Activated CD4-positive, CD25-positive, alpha-beta regulatory T cell (primary cell): ENCODE results near the gene XRCC1.
"Not testable (repeated sequence)": the region's sequence is repeated elsewhere in the genome, so short reads cannot be mapped to it uniquely, and the experiment has no call there.

Experiments used
- DNase-seq, 4 experiments: peaks; one replicate each; lab custom pipeline; 2025; lab: John Stamatoyannopoulos, UW

XRCC1 gene

DNA sequence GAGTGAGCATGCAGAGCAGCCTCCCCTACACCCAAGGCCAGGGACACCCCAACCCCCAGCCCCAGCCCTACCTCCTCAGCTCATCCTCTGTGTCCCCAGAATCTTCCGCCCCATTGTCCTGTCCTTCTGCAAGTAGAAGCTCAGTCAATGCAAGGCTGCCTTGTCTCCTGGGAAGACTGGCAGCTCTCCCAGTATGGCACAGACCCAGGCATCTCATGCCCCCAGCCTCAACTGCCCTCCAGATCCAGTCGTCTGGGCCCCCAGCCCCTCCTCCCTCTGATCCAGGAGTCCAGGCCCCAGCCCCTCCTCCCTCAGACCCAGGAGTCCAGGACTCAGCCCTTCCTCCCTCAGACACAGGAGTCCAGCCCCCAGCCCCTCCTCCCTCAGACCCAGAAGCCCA, 29.3 kb downstream of the XRCC1 start:
- no peak for DNase-seq

DNA sequence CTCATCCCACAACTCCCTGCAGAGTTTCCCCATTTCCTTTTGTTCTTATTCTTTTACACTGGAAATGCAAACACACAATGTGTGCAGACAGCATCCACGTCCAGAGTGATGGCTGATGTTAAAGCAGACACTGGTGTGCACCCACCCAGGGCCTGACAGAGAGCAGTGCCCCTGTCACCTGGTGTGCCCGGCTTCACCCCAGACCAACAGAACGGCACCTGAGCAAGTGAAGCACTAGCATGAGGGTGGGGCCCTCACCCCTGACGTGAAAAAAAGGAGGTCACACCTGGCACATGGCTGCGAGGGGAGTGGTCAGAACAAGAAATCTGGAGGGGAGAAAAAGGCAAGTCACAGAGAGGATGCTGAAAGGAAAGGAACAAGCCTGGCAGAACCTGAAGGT, 30.1 kb downstream of the XRCC1 start:
- no peak for DNase-seq

GRCh38 chr19:43544077-43544476, 31.2 kb downstream of the XRCC1 start:
- DNase-seq, result no peak

GRCh38 chr19:43541920-43542650, 33.2 kb downstream of the XRCC1 start:
- DNase-seq, result no peak

DNA sequence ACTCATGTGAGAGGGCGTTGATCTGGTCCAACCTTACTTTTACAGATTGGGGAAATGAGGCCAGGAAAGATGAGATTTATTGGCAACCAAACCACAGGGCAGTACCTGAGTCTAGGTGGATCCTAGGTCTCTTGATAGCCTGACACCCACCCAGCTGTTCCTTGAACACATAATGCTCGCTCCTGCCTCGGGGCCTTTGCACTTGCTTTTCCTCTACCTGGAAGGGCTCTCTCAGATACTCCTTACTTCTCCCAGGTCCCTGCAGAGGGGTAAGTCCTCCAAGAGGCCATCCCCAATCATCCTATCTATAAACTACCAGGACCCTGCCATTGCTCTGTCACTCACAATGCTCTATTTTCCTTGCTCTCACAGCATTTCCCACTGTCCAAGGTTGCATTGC, 34.9 kb downstream of the XRCC1 start:
- DNase-seq, result no peak

GRCh38 chr19:43538922-43539321, 36.4 kb downstream of the XRCC1 start:
- DNase-seq, result no peak

- peak in 2 of 4 experiments; percentile 19 to 26 for DNase-seq
Measured at GRCh38 chr19:43534816-43535761, 40.2 kb downstream of the XRCC1 start.

GRCh38 chr19:43534305-43534815, 41.0 kb downstream of the XRCC1 start:
- no peak for DNase-seq

- DNase-seq, result peak; percentile 75 to 90 (median 82)
Measured at GRCh38 chr19:43533546-43534304, 41.6 kb downstream of the XRCC1 start.

DNA sequence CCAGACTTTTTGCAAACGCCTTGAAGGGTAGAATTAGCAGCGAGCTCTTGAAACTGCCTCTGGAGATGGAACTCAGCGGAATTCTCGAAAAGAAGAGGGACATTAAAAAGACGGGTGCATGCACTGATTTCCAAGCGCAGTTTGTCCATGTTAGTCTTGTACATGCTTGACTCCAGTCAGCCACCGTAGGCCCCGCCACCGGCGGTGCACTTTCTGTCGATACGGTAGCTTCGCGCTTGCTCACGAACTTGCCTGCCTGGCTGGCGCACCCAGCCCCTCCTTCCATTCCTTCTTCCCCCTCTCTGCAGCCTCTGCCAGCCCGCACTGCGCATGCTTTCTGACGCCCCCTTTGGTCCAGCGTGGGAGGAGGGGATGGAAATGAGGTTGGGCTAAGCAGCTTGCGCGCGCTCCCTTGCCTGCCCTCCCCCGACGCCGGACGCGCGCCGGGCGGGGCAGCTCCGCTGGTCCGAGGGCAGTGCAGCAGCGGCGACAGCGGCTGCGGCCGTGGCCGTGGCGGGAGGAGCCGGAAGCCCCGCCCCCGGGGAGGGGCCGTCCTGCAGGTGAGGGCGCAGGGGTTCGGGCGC, 42.3 kb downstream of the XRCC1 start, which contains the start of gene ZNF575:
Gene ZNF575, plus strand, starts transcription at position 227 of the 584 bp plus-strand sequence. CDS start 1,235 bp downstream, outside the sequence.
- peak; percentile 52 to 64 (median 62) for DNase-seq

- peak in 2 of 4 experiments; percentile 46 to 51 for DNase-seq
Measured at GRCh38 chr19:43532571-43532961, 42.8 kb downstream of the XRCC1 start.

DNA sequence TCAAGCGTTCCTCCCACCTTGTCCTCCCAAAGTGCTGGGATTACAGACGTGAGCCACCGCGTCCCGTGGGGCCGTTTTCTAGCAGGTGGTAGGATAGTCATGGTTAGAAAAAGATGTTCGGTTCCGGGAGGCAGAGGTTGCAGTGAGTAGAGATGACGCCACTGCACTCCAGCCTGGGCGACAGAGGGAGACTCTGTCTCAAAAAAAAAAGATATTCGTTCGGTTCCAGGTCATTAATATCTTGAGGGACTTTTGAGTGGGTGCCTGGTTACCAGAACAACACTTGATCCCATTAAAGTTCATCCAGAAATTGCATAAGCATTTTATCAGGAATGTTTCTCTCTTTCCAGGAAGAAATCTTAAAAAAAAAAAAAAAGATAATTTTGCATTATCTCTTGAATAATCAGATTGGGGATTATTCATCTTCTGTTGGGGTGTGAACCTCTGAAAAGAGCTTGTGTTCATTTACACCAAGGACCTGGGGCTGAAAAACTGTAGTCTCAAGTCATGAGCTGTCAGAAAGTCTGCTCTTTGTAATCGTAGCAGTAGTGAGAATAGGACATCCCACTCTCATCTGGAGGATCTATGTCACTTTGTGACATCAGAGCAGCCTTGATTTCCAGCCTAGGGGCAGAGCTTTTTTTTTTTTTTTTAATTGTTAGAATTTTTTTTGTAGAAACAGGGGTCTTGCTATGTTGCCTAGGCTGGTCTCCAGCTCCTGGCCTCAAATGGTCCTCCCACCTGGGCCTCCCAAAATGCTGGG, 47.3 kb downstream of the XRCC1 start:
- no peak for DNase-seq

GRCh38 chr19:43526884-43527859, 48.2 kb downstream of the XRCC1 start, which contains the start of gene ETHE1:
ETHE1 (minus strand) TSS chr19:43527201; CDS start chr19:43527177, 24 bp downstream.
- DNase-seq, result peak; percentile 42 to 58 (median 46)

- DNase-seq, result no peak
Measured at GRCh38 chr19:43525836-43526771, 49.2 kb downstream of the XRCC1 start.

DNA sequence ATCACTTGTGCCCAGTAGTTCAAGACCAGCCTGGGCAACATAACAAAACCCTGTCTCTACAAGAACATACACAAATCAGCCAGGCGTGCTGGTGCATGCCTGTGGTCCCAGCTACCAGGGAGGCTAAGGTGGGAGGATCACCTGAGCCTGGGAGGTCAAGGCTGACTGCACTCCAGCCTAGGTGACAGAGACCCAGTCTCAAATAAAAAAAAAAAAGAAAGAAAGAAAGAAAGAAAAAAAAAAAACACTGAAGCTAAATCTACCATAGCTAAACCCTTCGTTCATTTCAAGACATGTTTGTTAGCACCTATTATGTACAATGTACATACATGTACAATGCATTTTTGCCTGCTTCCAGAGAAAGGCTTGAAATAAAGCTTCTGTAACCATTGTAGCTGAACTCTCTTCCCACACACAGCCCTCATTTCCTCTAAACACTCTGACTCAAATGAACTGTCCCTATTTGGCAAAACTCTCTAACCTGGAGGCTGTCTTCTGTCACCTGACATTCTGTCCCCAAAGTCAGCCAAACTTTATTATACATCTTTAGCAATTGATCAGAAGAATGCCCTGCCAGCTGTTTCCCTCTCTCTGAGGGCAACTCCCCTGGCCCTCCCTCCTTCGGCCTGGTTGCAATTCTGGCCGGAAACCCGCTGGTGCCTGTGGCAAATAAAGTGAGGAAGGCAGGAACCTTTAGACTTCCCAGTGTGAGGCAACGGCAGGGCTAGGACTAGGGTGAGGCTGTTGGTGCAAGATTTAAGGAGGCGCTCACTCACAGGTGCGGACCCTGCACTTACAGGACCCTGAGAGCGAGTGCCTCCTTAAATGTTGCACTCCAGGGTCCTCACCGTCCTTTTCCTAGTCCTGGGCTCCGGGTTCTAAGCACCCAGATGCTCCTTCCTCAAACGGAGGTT, 50.1 kb downstream of the XRCC1 start:
- DNase-seq, result no peak

- DNase-seq, result not testable (repeated sequence)
Measured at GRCh38 chr19:43523696-43524095, 51.6 kb downstream of the XRCC1 start.

- DNase-seq, result no peak
Measured at GRCh38 chr19:43522929-43523328, 52.4 kb downstream of the XRCC1 start.
